ENCODE measurements around the gene KCNH8. TPM values are rescaled to one million over a fixed set of nuclear protein-coding genes. Genes with fewer than 3 reads are reported as not detected.

The KCNH8 gene
- total and polyA plus RNA-seq, 4 experiments from 2014 or later = 0.06 to 0.19 TPM; not detected in 2

DNA sequence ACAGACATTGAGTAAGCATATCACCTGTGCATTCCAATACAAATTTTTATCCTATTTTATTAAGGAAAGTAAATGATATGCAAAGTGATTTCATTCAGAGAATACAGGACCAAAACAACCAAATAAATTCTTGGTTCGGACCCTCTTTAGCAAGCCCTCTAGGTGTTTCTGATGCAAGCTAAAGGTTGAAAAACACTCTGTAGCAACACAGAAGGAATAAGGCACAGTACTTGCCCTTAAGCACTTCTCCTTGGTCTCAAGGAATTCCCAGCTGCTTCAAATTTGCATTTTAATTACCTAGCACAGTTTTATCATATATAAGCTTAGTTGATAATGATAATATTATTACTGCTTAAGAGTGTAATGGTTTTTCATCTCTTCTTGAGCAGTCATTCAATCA lies 288.4 kb downstream of the KCNH8 start:
- Mint-ChIP-seq H3K27me3 (no peaks in the 10 kb centered on the region), H3K4me3 (no peak overlapping the region), H3K27ac (no peak overlapping the region), H3K4me1 (no peaks in the 10 kb centered on the region), H3K9me3 (peaks cover 0 to 4% (median 0%) of the 10 kb centered on the region in 8 donors), H3K36me3 (no peaks in the 10 kb centered on the region)
- H3K4me3 ChIP-seq (ENCODE audit: low read length in 2 of 2) = no peak overlapping the region
- no peaks in the 10 kb centered on the region for H3K4me1 ChIP-seq (ENCODE audit: insufficient read depth, low read length)
- POLR2A ChIA-PET (ENCODE audit: partially characterized antibody) = no interaction called here
- no peaks in the 10 kb centered on the region for H3K27me3 ChIP-seq (ENCODE audit: insufficient read depth, low read length)
- no peaks in the 10 kb centered on the region for H3K36me3 ChIP-seq (ENCODE audit: insufficient read depth, low read length)
- intact Hi-C loops (cut with micrococcal nuclease) = no loop called here
- no peaks in the 10 kb centered on the region for H3K9me3 ChIP-seq (ENCODE audit: control insufficient read depth in 1 of 2, low read length in 2 of 2)
- H3K27ac ChIP-seq (ENCODE audit: low read depth, low read length) = no peak overlapping the region
- CTCF ChIA-PET (ENCODE audit: partially characterized antibody) = no interaction called here
- DNase-seq = no peak

DNA sequence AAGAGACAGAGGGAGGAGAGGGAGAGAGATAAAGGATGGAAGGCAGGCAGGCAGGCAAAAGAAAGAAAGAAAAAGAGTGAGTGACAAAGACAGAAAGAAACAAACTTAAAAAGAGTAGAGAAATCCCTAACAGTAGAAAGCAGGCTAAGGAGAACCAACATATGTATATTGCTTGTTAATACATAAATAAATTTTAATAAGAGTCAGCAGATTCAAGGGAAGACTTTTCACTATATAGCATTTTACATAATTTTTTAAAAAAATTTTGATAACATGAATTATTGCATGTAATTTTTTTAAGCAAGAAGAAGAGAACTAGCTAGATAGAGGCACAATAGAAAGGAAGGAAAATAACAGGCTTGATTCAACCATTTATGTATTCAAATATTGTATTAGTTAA lies 291.6 kb downstream of the KCNH8 start:
- DNase-seq = no peak
- no peak overlapping the region for H3K27ac Mint-ChIP-seq
- no peaks in the 10 kb centered on the region for H3K27me3 ChIP-seq (ENCODE audit: insufficient read depth, low read length)
- POLR2A ChIA-PET (ENCODE audit: partially characterized antibody) = no interaction called here
- no peaks in the 10 kb centered on the region for H3K36me3 ChIP-seq (ENCODE audit: insufficient read depth, low read length)
- no peaks in the 10 kb centered on the region for H3K27me3 Mint-ChIP-seq
- no peak overlapping the region for H3K27ac ChIP-seq (ENCODE audit: low read depth, low read length)
- CTCF ChIA-PET (ENCODE audit: partially characterized antibody) = no interaction called here
- intact Hi-C loops (cut with micrococcal nuclease) = no loop called here
- peaks cover 0 to 3% (median 0%) of the 10 kb centered on the region in 8 donors for H3K9me3 Mint-ChIP-seq
- no peaks in the 10 kb centered on the region for H3K9me3 ChIP-seq (ENCODE audit: control insufficient read depth in 1 of 2, low read length in 2 of 2)
- H3K4me1 ChIP-seq (ENCODE audit: insufficient read depth, low read length) = no peaks in the 10 kb centered on the region
- H3K4me1 Mint-ChIP-seq = no peaks in the 10 kb centered on the region
- H3K4me3 ChIP-seq (ENCODE audit: low read length in 2 of 2) = no peak overlapping the region
- H3K4me3 Mint-ChIP-seq = peak overlapping the region in 1 of 8 donors; percentile 39
- no peaks in the 10 kb centered on the region for H3K36me3 Mint-ChIP-seq

- H3K27me3 ChIP-seq (ENCODE audit: insufficient read depth, low read length) = no peaks in the 10 kb centered on the region
- H3K9me3 ChIP-seq (ENCODE audit: control insufficient read depth in 1 of 2, low read length in 2 of 2) = no peaks in the 10 kb centered on the region
- no peaks in the 10 kb centered on the region for H3K36me3 Mint-ChIP-seq
- H3K4me1 ChIP-seq (ENCODE audit: insufficient read depth, low read length) = no peaks in the 10 kb centered on the region
- intact Hi-C loops (cut with micrococcal nuclease) = no loop called here
- no peak overlapping the region for H3K27ac ChIP-seq (ENCODE audit: low read depth, low read length)
- CTCF ChIA-PET (ENCODE audit: partially characterized antibody) = no interaction called here
- H3K4me3 ChIP-seq (ENCODE audit: low read length in 2 of 2) = no peak overlapping the region
- peaks cover 0 to 3% (median 0%) of the 10 kb centered on the region in 8 donors for H3K9me3 Mint-ChIP-seq
- no peak overlapping the region for H3K4me3 Mint-ChIP-seq
- H3K36me3 ChIP-seq (ENCODE audit: insufficient read depth, low read length) = no peaks in the 10 kb centered on the region
- no peak overlapping the region for H3K27ac Mint-ChIP-seq
- no peak for DNase-seq
- H3K4me1 Mint-ChIP-seq = no peaks in the 10 kb centered on the region
- POLR2A ChIA-PET (ENCODE audit: partially characterized antibody) = no interaction called here
- no peaks in the 10 kb centered on the region for H3K27me3 Mint-ChIP-seq
Observed at GRCh38 chr3:19446138-19446537, 297.8 kb downstream of the KCNH8 start.

- no peaks in the 10 kb centered on the region for H3K36me3 ChIP-seq (ENCODE audit: insufficient read depth, low read length)
- POLR2A ChIA-PET (ENCODE audit: partially characterized antibody) = no interaction called here
Observed at GRCh38 chr3:19446687-19447086, 298.4 kb downstream of the KCNH8 start.

DNA sequence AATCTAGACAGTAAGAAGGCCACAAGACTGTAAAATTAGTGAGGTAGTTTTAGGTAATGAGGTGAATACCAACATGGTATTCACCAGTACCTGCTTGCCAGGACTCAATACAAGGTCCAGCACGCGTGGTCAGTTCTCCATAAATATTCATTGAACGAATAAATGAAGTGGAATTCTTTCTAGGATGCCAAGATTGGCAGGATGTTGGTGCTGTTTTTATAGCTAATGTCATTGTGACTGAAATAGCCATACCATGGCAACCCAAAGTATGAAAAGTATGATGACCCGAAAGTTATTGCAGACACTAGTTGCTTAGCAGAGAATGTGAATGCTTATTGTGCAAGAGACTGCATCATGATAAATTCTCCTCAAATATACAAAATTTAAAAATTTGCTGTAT lies 307.2 kb downstream of the KCNH8 start:
- H3K27ac Mint-ChIP-seq = no peak overlapping the region
- H3K9me3 ChIP-seq (ENCODE audit: control insufficient read depth in 1 of 2, low read length in 2 of 2) = no peaks in the 10 kb centered on the region
- H3K27ac ChIP-seq (ENCODE audit: low read depth, low read length) = no peak overlapping the region
- no peaks in the 10 kb centered on the region for H3K27me3 Mint-ChIP-seq
- H3K27me3 ChIP-seq (ENCODE audit: insufficient read depth, low read length) = no peaks in the 10 kb centered on the region
- no peak for DNase-seq
- no peak overlapping the region for H3K4me3 Mint-ChIP-seq
- ChIA-PET CTCF (ENCODE audit: partially characterized antibody) (no interaction called here), POLR2A (ENCODE audit: partially characterized antibody) (no interaction called here)
- no peaks in the 10 kb centered on the region for H3K4me1 ChIP-seq (ENCODE audit: insufficient read depth, low read length)
- H3K4me3 ChIP-seq (ENCODE audit: low read length in 2 of 2) = no peak overlapping the region
- H3K36me3 Mint-ChIP-seq = no peaks in the 10 kb centered on the region
- peaks cover 0 to 4% (median 2%) of the 10 kb centered on the region in 8 donors for H3K9me3 Mint-ChIP-seq
- intact Hi-C loops (cut with micrococcal nuclease) = no loop called here
- no peaks in the 10 kb centered on the region for H3K4me1 Mint-ChIP-seq
- H3K36me3 ChIP-seq (ENCODE audit: insufficient read depth, low read length) = no peaks in the 10 kb centered on the region

More at GRCh38 chr3:19446687-19447086, 298.4 kb downstream of the KCNH8 start:
- CTCF ChIA-PET (ENCODE audit: partially characterized antibody) = no interaction called here
- Histone ChIP-seq H3K27ac (ENCODE audit: low read depth, low read length) (no peak overlapping the region), H3K4me3 (ENCODE audit: low read length in 2 of 2) (no peak overlapping the region), H3K27me3 (ENCODE audit: insufficient read depth, low read length) (no peaks in the 10 kb centered on the region), H3K4me1 (ENCODE audit: insufficient read depth, low read length) (no peaks in the 10 kb centered on the region), H3K9me3 (ENCODE audit: control insufficient read depth in 1 of 2, low read length in 2 of 2) (no peaks in the 10 kb centered on the region)
- H3K27ac Mint-ChIP-seq = no peak overlapping the region
- H3K36me3 Mint-ChIP-seq = no peaks in the 10 kb centered on the region
- H3K9me3 Mint-ChIP-seq = peaks cover 0 to 3% (median 0%) of the 10 kb centered on the region in 8 donors
- H3K27me3 Mint-ChIP-seq = no peaks in the 10 kb centered on the region
- no peaks in the 10 kb centered on the region for H3K4me1 Mint-ChIP-seq
- intact Hi-C loops (cut with micrococcal nuclease) = no loop called here
- DNase-seq = no peak
- no peak overlapping the region for H3K4me3 Mint-ChIP-seq

- H3K9me3 Mint-ChIP-seq = peaks cover 0 to 8% (median 3%) of the 10 kb centered on the region in 8 donors
- intact Hi-C loops (cut with micrococcal nuclease) = no loop called here
- Histone ChIP-seq H3K36me3 (ENCODE audit: insufficient read depth, low read length) (no peaks in the 10 kb centered on the region), H3K4me3 (ENCODE audit: low read length in 2 of 2) (no peak overlapping the region), H3K27ac (ENCODE audit: low read depth, low read length) (no peak overlapping the region), H3K4me1 (ENCODE audit: insufficient read depth, low read length) (no peaks in the 10 kb centered on the region), H3K27me3 (ENCODE audit: insufficient read depth, low read length) (no peaks in the 10 kb centered on the region), H3K9me3 (ENCODE audit: control insufficient read depth in 1 of 2, low read length in 2 of 2) (no peaks in the 10 kb centered on the region)
- no peaks in the 10 kb centered on the region for H3K27me3 Mint-ChIP-seq
- no peaks in the 10 kb centered on the region for H3K4me1 Mint-ChIP-seq
- DNase-seq = no peak
- CTCF ChIA-PET (ENCODE audit: partially characterized antibody) = no interaction called here
- POLR2A ChIA-PET (ENCODE audit: partially characterized antibody) = no interaction called here
- no peak overlapping the region for H3K4me3 Mint-ChIP-seq
- H3K27ac Mint-ChIP-seq = no peak overlapping the region
- no peaks in the 10 kb centered on the region for H3K36me3 Mint-ChIP-seq
Observed at GRCh38 chr3:19456738-19457137, 308.4 kb downstream of the KCNH8 start.

- no peak for DNase-seq
- no peak overlapping the region for H3K27ac Mint-ChIP-seq
Observed at GRCh38 chr3:19457449-19457848, 309.1 kb downstream of the KCNH8 start.

DNA sequence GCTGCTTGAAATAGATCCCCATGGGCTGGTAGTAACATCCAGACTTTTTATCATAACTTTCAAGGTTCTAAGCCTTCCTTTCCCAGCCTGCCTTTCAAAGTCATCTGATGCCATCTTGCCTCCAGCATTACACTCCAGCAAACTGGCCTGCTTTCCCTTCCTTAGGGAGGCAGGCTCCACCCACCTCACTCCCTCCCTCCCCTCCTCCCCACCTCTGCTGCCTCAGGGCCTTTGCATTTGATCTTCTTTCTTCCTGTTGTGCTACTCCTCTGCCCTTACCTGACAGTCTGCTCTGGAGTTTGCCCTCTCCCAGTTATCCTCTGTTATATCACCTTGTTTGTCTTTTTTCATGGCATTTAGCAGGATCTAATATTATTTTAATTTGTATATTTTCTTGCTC lies 319.5 kb downstream of the KCNH8 start:
- Histone ChIP-seq H3K9me3 (ENCODE audit: control insufficient read depth in 1 of 2, low read length in 2 of 2) (no peaks in the 10 kb centered on the region), H3K27ac (ENCODE audit: low read depth, low read length) (no peak overlapping the region), H3K4me1 (ENCODE audit: insufficient read depth, low read length) (no peaks in the 10 kb centered on the region), H3K4me3 (ENCODE audit: low read length in 2 of 2) (no peak overlapping the region), H3K36me3 (ENCODE audit: insufficient read depth, low read length) (no peaks in the 10 kb centered on the region), H3K27me3 (ENCODE audit: insufficient read depth, low read length) (no peaks in the 10 kb centered on the region)
- intact Hi-C loops (cut with micrococcal nuclease) = no loop called here
- H3K4me1 Mint-ChIP-seq = no peaks in the 10 kb centered on the region
- no peaks in the 10 kb centered on the region for H3K36me3 Mint-ChIP-seq
- no peak for DNase-seq
- ChIA-PET CTCF (ENCODE audit: partially characterized antibody) (no interaction called here), POLR2A (ENCODE audit: partially characterized antibody) (no interaction called here)
- no peak overlapping the region for H3K27ac Mint-ChIP-seq
- peaks cover 0 to 13% (median 0%) of the 10 kb centered on the region in 8 donors for H3K9me3 Mint-ChIP-seq
- no peaks in the 10 kb centered on the region for H3K27me3 Mint-ChIP-seq
- no peak overlapping the region for H3K4me3 Mint-ChIP-seq

More at GRCh38 chr3:19457449-19457848, 309.1 kb downstream of the KCNH8 start:
- H3K4me3 ChIP-seq (ENCODE audit: low read length in 2 of 2) = no peak overlapping the region
- H3K36me3 Mint-ChIP-seq = no peaks in the 10 kb centered on the region
- ChIA-PET CTCF (ENCODE audit: partially characterized antibody) (no interaction called here), POLR2A (ENCODE audit: partially characterized antibody) (no interaction called here)
- H3K9me3 Mint-ChIP-seq = peaks cover 0 to 12% (median 3%) of the 10 kb centered on the region in 8 donors
- H3K27me3 Mint-ChIP-seq = no peaks in the 10 kb centered on the region
- no peak overlapping the region for H3K27ac ChIP-seq (ENCODE audit: low read depth, low read length)
- intact Hi-C loops (cut with micrococcal nuclease) = no loop called here
- no peaks in the 10 kb centered on the region for H3K4me1 Mint-ChIP-seq
- no peaks in the 10 kb centered on the region for H3K9me3 ChIP-seq (ENCODE audit: control insufficient read depth in 1 of 2, low read length in 2 of 2)
- H3K36me3 ChIP-seq (ENCODE audit: insufficient read depth, low read length) = no peaks in the 10 kb centered on the region
- no peaks in the 10 kb centered on the region for H3K4me1 ChIP-seq (ENCODE audit: insufficient read depth, low read length)
- no peaks in the 10 kb centered on the region for H3K27me3 ChIP-seq (ENCODE audit: insufficient read depth, low read length)
- H3K4me3 Mint-ChIP-seq = no peak overlapping the region
